Left lung (tissue), 10 donors: ENCODE measurements around the gene TBCC. TPM values are rescaled to one million over a fixed set of nuclear protein-coding genes. Genes with fewer than 3 reads are reported as not detected.

Experiments used
- ATAC-seq: fragments of 200-7000 bp; cut with Tn5 transposase; one replicate; pipeline ENCODE4 v1.9.1; 2020; ENCODE audit warnings: moderate library complexity
- DNase-seq, 4 donors: peaks; one replicate each; pipeline ENCODE4 v3.0.0-alpha.2; 2013 to 2020
- H3K27ac ChIP-seq, 2 donors: fragments of 200-600 bp; sonication (generic) in 1 of 2; one replicate each; pipeline versions ENCODE4 v1.5.0 to v1.8.0; 2020 to 2021
- H3K27me3 ChIP-seq, 2 donors: fragments of 200-600 bp; sonication (generic) in 1 of 2; one replicate each; pipeline versions ENCODE4 v1.5.0 to v1.8.0; 2020 to 2021
- H3K36me3 ChIP-seq, 2 donors: fragments of 200-600 bp; sonication (generic) in 1 of 2; one replicate each; pipeline versions ENCODE4 v1.5.0 to v1.8.0; 2020 to 2021
- H3K4me1 ChIP-seq, 2 donors: fragments of 200-600 bp; one replicate each; pipeline ENCODE4 v1.8.0; 2021
- H3K4me3 ChIP-seq, 2 donors: fragments of 200-600 bp; sonication (generic) in 1 of 2; one replicate each; pipeline versions ENCODE4 v1.5.0 to v1.8.0; 2020 to 2021; ENCODE audit warnings: mild to moderate bottlenecking in 1 of 2
- H3K9me3 ChIP-seq, 2 donors: fragments of 200-600 bp; sonication (generic) in 1 of 2; one replicate each; pipeline versions ENCODE4 v1.5.0 to v1.8.0; 2020 to 2021
- intact Hi-C, 2 donors: fragments of 100-400 bp; cut with DNase I; formaldehyde crosslinking; loops; one replicate each; pipeline versions ENCODE4 v1.11.2 to v1.14.2; 2022
- polyA plus RNA-seq, 6 donors: library from polyadenylated mRNA; unstranded; fragments of 120-200 nt; gene quantifications; one replicate each; pipeline ENCODE4 v1.2.1, GENCODE V29; 2013; ENCODE audit not compliant: insufficient read length in 6 of 6
- total RNA-seq, 2 donors: library from RNA; stranded (reverse); fragmentation: NEBNext Ultra II Directional; extraction: Animal tissue kit (Norgen Biotek cat#: 25700); gene quantifications; one replicate each; pipeline ENCODE4 v1.2.1, GENCODE V29; 2021
- TF ChIP-seq, protein P1 (sequence below), 2 donors: fragments of 200-600 bp; sonication (generic) in 1 of 2; IDR thresholded peaks; one replicate each; pipeline versions ENCODE4 v1.5.0 to v1.8.0; 2021; ENCODE audit warnings: antibody characterized with exemption in 2 of 2
- donor health status: DM: no; HTN: yes; CAD: no.
- donor health status: DM: no; HTN: no; CAD: no.

Gene TBCC
- total and polyA plus RNA-seq, 8 donors = 15.6 to 20.4 (median 18.3) TPM

DNA sequence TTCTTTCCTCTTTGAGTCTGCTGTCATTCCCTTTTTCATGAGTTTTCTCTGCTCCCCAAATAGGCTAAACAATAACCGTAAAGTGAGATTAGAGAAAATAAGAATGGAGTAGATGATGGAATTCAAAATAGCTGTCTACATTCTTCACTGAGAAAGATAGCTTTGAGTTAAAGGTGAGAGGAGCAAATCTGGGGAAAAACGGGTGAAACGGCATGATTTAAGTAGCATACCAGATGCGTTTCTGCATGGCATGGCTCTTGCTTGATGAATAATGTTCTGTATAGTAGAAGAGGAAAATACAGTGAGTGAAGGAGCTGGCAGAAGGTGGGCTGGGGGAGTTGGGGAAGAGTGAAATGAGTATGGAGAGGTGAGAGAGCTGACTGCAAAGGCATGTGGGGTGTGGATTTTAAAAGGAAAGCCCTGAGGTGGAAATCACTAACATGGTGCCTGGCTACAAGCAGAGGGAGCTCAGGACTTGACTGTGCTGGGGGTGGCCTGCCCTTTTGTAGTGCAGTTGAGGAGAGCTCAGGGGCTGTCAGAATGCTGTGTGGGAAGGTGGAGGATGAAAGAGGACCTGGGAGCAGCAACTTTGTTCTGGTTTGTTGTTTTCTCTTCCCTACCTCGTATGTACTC, 44.8 kb upstream of the TBCC start:
- Histone ChIP-seq H3K36me3 (no peaks in the 10 kb centered on the region), H3K4me3 (no peak overlapping the region), H3K4me1 (peaks cover 25 to 54% of the 10 kb centered on the region in 2 donors), H3K27ac (peak overlapping the region in 1 of 2 donors; percentile 18), H3K27me3 (no peaks in the 10 kb centered on the region), H3K9me3 (no peaks in the 10 kb centered on the region)
- no peak for DNase-seq
- TF ChIP-seq, protein P1, sequence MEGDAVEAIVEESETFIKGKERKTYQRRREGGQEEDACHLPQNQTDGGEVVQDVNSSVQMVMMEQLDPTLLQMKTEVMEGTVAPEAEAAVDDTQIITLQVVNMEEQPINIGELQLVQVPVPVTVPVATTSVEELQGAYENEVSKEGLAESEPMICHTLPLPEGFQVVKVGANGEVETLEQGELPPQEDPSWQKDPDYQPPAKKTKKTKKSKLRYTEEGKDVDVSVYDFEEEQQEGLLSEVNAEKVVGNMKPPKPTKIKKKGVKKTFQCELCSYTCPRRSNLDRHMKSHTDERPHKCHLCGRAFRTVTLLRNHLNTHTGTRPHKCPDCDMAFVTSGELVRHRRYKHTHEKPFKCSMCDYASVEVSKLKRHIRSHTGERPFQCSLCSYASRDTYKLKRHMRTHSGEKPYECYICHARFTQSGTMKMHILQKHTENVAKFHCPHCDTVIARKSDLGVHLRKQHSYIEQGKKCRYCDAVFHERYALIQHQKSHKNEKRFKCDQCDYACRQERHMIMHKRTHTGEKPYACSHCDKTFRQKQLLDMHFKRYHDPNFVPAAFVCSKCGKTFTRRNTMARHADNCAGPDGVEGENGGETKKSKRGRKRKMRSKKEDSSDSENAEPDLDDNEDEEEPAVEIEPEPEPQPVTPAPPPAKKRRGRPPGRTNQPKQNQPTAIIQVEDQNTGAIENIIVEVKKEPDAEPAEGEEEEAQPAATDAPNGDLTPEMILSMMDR (IDR thresholded peaks at IDR 0.05) = no peak
- peak; percentile 43 for ATAC-seq
- intact Hi-C loops = no loop called here

DNA sequence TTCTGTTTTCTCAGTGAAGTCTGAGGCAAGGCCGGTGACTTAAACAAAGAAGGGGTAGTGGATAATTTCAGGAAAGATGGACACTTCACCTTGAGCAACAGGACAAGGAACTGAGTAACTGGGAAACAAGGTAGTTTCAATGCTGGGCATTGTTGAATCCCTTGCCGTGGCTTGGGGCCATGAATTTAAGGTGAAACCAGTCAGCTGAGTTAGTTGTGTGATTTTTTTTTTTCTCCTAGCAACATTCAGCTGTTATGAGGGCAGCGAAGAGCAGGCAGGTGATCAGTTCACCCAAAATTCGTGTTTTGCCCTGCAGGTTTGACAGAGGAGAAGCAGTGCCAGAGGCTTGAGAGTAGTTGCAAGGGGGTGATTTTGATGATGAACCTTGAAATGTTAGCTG, 42.8 kb upstream of the TBCC start:
- no peak overlapping the region for H3K4me3 ChIP-seq
- peak overlapping the region in 1 of 2 donors; percentile 23 for H3K27ac ChIP-seq
- H3K9me3 ChIP-seq = no peaks in the 10 kb centered on the region
- TF ChIP-seq, protein P1 (IDR thresholded peaks at IDR 0.05) = no peak
- ATAC-seq = no peak
- intact Hi-C loops = no loop called here
- peaks cover 31 to 67% of the 10 kb centered on the region in 2 donors for H3K4me1 ChIP-seq
- no peaks in the 10 kb centered on the region for H3K27me3 ChIP-seq
- no peaks in the 10 kb centered on the region for H3K36me3 ChIP-seq
- DNase-seq = no peak

DNA sequence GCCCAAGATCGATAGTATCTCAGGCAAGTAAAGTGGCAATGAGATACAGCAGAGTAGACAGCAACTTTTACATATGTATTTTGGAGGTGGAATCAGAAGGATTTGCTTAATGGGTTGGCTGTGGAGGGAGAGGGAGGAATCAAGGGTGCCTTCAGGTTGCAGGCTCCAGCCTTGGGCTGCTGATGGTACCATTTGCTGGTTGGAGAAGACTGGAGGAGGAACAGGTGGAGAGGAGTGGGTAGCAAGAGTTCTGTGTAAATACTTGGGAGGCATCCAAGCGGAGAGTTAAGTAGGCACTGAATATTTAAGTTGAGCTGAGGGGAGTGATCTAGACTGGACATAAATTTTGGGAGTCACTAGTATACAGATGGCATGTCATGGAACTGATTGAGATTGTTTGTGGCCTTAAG, 41.2 kb upstream of the TBCC start:
- Histone ChIP-seq H3K27ac (peak overlapping the region in 1 of 2 donors; percentile 53), H3K4me3 (no peak overlapping the region), H3K4me1 (peaks cover 31 to 67% of the 10 kb centered on the region in 2 donors), H3K9me3 (no peaks in the 10 kb centered on the region), H3K27me3 (no peaks in the 10 kb centered on the region), H3K36me3 (no peaks in the 10 kb centered on the region)
- intact Hi-C loops = no loop called here
- TF ChIP-seq, protein P1 (IDR thresholded peaks at IDR 0.05) = no peak
- no peak for DNase-seq
- ATAC-seq = no peak

DNA sequence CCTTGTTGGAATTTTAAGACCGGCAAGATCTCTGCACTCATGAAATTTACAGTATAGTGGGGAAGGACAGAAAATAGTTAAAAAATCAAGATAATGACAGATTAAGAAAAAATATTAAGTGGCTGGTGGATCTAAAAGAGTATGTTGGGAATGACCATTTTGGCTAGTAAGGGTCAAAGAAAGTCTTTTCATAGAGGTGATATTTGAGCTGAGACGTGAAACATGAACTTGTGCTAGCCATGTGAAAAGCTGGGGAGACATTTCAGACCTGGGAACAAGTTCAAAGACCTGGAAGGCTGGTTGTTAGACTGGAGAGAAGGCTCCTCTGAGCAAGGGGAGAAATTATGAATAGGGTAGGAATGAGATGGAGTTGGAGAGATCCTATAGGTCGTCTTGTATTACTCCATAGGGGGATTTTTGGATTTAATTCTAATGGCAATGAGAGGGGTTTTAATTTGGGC, 40.7 kb upstream of the TBCC start:
- H3K27ac ChIP-seq = peak overlapping the region in 1 of 2 donors; percentile 53
- H3K36me3 ChIP-seq = no peaks in the 10 kb centered on the region
- no peak for DNase-seq
- peaks cover 31 to 67% of the 10 kb centered on the region in 2 donors for H3K4me1 ChIP-seq
- no peaks in the 10 kb centered on the region for H3K27me3 ChIP-seq
- no peak for ATAC-seq
- H3K9me3 ChIP-seq = no peaks in the 10 kb centered on the region
- intact Hi-C loops = no loop called here
- H3K4me3 ChIP-seq = no peak overlapping the region
- TF ChIP-seq, protein P1 (IDR thresholded peaks at IDR 0.05) = no peak

DNA sequence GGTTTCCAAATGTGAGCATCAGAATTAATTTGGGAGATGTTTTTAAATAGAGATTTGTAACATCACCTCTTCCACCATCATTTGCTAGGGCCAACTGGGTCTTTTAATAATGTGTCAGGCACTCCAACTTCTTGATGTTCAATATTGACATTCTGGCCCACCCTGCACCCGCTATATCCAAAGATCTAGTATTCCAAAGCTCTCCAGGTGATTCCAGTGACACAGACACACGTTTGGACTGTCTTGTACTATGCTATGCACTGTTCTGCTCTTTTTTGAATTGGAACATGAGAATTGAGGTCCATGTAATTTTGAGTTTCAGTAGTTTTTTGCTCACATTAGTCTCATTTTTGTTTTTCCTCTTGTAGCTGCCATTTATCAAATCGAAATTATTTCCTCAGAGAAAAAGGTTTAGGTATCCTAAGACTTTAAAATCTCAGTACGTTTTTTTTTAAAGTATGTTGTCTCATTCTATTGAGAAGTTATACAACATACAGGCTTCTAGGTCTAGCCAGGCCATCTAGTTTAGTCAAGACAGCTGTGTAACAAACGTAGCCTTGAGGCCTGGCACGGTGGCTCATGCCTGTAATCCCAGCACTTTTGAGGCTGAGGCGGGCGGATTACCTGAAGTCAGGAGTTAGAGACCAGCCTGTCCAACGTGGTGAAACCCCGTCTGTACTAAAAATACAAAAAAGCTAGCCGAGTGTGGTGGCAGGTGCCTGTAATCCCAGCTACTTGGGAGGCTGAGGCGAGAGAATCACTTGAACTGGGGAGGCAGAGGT, 39.0 kb upstream of the TBCC start:
- H3K9me3 ChIP-seq = no peaks in the 10 kb centered on the region
- H3K4me1 ChIP-seq = peaks cover 30 to 68% of the 10 kb centered on the region in 2 donors
- TF ChIP-seq, protein P1 (IDR thresholded peaks at IDR 0.05) = no peak
- peak overlapping the region; percentile 63 to 73 for H3K4me3 ChIP-seq
- H3K36me3 ChIP-seq = no peaks in the 10 kb centered on the region
- H3K27ac ChIP-seq = peak overlapping the region; percentile 100
- intact Hi-C loops = no loop called here
- DNase-seq (no peak), ATAC-seq (no peak)
- no peaks in the 10 kb centered on the region for H3K27me3 ChIP-seq
